A549 treated with AZD9567 at 1 μM for 4 hours (cell line): ENCODE results near the gene PTAR1. TPM values are rescaled to one million over a fixed set of nuclear protein-coding genes. Genes with fewer than 3 reads are reported as not detected.

Experiments
- total RNA-seq: library from RNA; stranded (reverse); fragments of 200-300 nt; extraction: Qiagen RNA extraction; gene quantifications from 5 replicates; pipeline ENCODE4 v1.2.3, GENCODE V29; 2022; ENCODE audit not compliant: insufficient read depth

Gene PTAR1
- total RNA-seq: 10.4 to 17.1 TPM (median 15.8 TPM) in 5 replicates

DNA sequence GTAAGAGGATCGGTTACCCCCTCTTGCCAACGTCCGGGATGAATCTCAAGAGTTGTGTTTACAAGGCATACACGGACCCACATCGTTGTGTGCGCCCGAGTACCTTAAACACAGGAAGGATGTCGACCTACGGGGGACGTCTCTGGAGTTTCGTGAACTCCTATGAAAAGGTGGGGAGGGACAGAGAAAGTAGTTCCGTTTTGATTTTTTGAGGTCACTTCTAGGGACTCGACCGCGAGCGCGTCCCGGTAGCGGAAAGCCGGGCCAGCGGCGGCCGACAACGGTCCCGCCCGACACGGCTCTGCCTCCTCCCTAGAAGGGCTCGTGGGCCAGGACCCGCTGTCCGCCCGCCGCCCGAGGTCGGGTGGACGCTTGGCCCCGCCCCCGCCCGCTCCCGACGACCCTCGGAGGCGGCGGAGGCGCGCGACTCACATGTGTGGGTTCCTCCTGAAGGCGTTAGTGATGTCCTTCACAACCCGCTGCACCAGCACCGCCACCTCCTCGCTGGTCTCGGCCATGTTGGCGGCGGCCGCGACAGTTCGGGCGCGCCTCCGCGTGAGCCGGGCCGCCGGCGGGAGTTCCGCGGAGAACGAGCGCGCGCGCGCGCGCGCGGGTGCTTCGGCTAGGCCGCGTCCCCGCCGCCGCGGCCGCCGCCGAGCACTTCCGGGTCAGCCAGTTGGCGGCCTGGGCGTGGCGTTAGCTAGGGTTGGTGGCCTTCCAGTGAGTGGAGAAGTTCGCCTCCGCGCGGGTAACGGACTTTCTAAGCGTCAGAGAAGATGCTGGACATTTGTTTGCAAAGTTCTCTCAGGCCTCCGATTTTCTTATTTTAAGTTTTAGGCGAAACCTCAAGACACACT is at the start of gene PTAR1:
TSS of gene PTAR1 (minus strand) at position 591 of the 857 bp plus-strand sequence. CDS start at position 518, 73 bp downstream.

DNA sequence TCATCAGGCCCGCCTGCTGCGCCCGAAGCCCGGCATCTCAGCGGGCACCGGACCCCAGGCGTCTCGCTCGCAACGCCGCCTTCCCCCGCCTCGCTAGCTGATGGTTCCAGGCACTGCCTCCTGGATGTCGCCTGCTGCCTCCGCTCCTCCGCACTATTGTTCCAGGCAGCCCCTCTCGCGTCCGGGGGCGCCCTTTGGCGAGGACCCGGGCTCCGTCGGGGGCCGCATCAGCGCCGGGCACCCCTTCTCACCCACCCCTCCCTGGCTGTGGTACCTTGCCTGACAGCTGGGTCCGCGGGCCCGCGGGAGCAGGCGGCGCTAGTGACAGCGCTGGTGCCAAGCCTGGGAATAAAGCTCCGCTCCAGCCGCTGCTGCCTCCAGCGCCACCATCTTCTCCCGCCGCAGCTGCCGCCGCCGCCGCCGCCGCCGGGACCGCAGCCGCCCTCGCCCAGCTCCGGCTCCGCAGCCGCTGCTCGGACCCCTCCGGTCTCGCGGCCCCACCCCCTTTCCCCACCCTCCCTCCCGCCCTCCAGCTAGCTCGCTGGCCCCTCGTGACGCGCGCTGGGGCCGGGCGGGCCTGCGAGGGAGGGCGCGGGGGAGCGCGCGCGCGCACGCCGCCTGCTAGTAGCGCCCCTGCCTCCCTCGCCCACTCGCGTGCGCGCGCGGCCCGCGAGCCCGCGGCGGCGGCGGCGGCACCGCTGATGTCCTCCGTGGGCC is 87.8 kb downstream of the PTAR1 start, which contains the start of gene APBA1:
TSS of gene APBA1 (minus strand) at position 493 of the 717 bp plus-strand sequence.

Other genes starting within 250 kb of the PTAR1 start
- 0.10 to 0.32 TPM (median 0.28 TPM) in 5 replicates for gene APBA1, start 87.6 kb downstream of the PTAR1 start, total RNA-seq
- gene CFAP95, start 60.8 kb upstream of the PTAR1 start, total RNA-seq: 0.21 TPM in 1 of 5 replicates, not detected in the others